Left kidney (tissue), 2 donors: ENCODE measurements around the gene POLR3GL. TPM values are rescaled to one million over a fixed set of nuclear protein-coding genes. Genes with fewer than 3 reads are reported as not detected.
"Not testable (repeated sequence)": the region's sequence is repeated elsewhere in the genome, so short reads cannot be mapped to it uniquely, and the experiment has no call there.

Experiments
- DNase-seq: peaks from one replicate; pipeline ENCODE4 v3.0.0-alpha.2; 2013
- polyA plus RNA-seq: library from polyadenylated mRNA; unstranded; fragments of 120-200 nt; gene quantifications from one replicate; pipeline ENCODE4 v1.2.1, GENCODE V29; 2013; ENCODE audit not compliant: insufficient read length

The POLR3GL gene
- polyA plus RNA-seq, 1 donor = 33.4 TPM

- DNase-seq = no peak
Observed at GRCh38 chr1:146019231-146020057, 55.0 kb downstream of the POLR3GL start.

GRCh38 chr1:146020058-146021049, 55.9 kb downstream of the POLR3GL start:
- no peak for DNase-seq

- no peak for DNase-seq
Observed at GRCh38 chr1:146021050-146021445, 56.6 kb downstream of the POLR3GL start.

- DNase-seq = no peak
Observed at GRCh38 chr1:146021622-146022402, 57.3 kb downstream of the POLR3GL start, which contains the start of gene HJV. TSS of gene HJV (minus strand) at chr1:146021735. CDS start at chr1:146020231, 1,504 bp downstream.

GRCh38 chr1:146022403-146023127, 58.1 kb downstream of the POLR3GL start:
- no peak for DNase-seq

GRCh38 chr1:146025787-146026495, 61.5 kb downstream of the POLR3GL start:
- DNase-seq = not testable (repeated sequence)

- DNase-seq = not testable (repeated sequence)
Observed at GRCh38 chr1:146026650-146027049, 62.2 kb downstream of the POLR3GL start.

Other genes with a start within 250 kb of the POLR3GL start
- gene CD160, start 245.2 kb upstream of the POLR3GL start, polyA plus RNA-seq = 3.5 TPM
- gene RNF115, start 140.6 kb upstream of the POLR3GL start, polyA plus RNA-seq = 25.6 TPM
- gene POLR3C, start 140.5 kb upstream of the POLR3GL start, polyA plus RNA-seq = 39.4 TPM
- gene NUDT17, start 119.1 kb upstream of the POLR3GL start, polyA plus RNA-seq = 7.0 TPM
- gene PIAS3, start 105.6 kb upstream of the POLR3GL start, polyA plus RNA-seq = 58.4 TPM
- gene ANKRD35, start 78.8 kb upstream of the POLR3GL start, polyA plus RNA-seq = 1.9 TPM
- 1.9 TPM for gene ITGA10, start 54.6 kb upstream of the POLR3GL start, polyA plus RNA-seq
- gene PEX11B, start 46.0 kb upstream of the POLR3GL start, polyA plus RNA-seq = 60.7 TPM
- 214 TPM for gene RBM8A, start 37.2 kb upstream of the POLR3GL start, polyA plus RNA-seq
- 26.3 TPM for gene LIX1L, start 6.7 kb upstream of the POLR3GL start, polyA plus RNA-seq
- 0.57 TPM for gene ANKRD34A, start 115 bp upstream of the POLR3GL start, polyA plus RNA-seq
- 360 TPM for gene TXNIP, start 31.9 kb downstream of the POLR3GL start, polyA plus RNA-seq
- gene HJV, start 57.0 kb downstream of the POLR3GL start, polyA plus RNA-seq = 0.13 TPM
- gene NBPF10, start 180.1 kb downstream of the POLR3GL start, polyA plus RNA-seq = 4.3 TPM